GM23338 (cell line): ENCODE measurements around the gene MLF1.

Experiments
- CREB1 ChIP-seq: fragments of 250-450 bp; sonication (Bioruptor Pico); IDR thresholded peaks from 2 replicates; pipeline ENCODE4 v1.5.0; 2020; ENCODE audit warnings: low read depth, mild to moderate bottlenecking, moderate library complexity
- EZH2 ChIP-seq: fragments of 200-600 bp; sonication (generic); IDR thresholded peaks from one replicate; pipeline ENCODE4 v1.8.0; 2017; ENCODE audit warnings: antibody characterized with exemption, mild to moderate bottlenecking, low read depth; ENCODE audit not compliant: unreplicated experiment
- EZH2phosphoT487 ChIP-seq: fragments of 200-600 bp; sonication (generic); IDR thresholded peaks from one replicate; pipeline ENCODE4 v1.8.1; 2018; ENCODE audit warnings: antibody characterized with exemption; ENCODE audit not compliant: unreplicated experiment
- JUNB ChIP-seq: IDR thresholded peaks from one replicate; pipeline ENCODE4 v1.6.1; 2016; ENCODE audit warnings: antibody characterized with exemption; ENCODE audit not compliant: unreplicated experiment
- NANOG ChIP-seq: IDR thresholded peaks from 2 replicates; pipeline ENCODE4 v1.6.1; 2016; ENCODE audit warnings: antibody characterized with exemption, borderline replicate concordance
- POLR2AphosphoS5 ChIP-seq: IDR thresholded peaks from 2 replicates; pipeline ENCODE4 v1.6.1; 2016; ENCODE audit warnings: antibody characterized with exemption, low read depth
- STAT1 ChIP-seq: IDR thresholded peaks from one replicate; pipeline ENCODE4 v1.6.1; 2016; ENCODE audit warnings: antibody characterized with exemption; ENCODE audit not compliant: unreplicated experiment
- ZNF114 ChIP-seq: fragments of 250-450 bp; sonication (Bioruptor Pico); IDR thresholded peaks from 2 replicates; pipeline ENCODE4 v1.5.0; 2020; ENCODE audit warnings: mild to moderate bottlenecking, moderate library complexity
- TF ChIP-seq, protein P1 (sequence below), 2 experiments: fragments of 200-600 bp in 1 of 2; sonication (generic) in 1 of 2; conservative IDR thresholded peaks; 2 replicates each; pipeline versions ENCODE4 v1.5.1 to v1.6.1; 2016 to 2017; ENCODE audit warnings: antibody characterized with exemption in 2 of 2, low read depth in 2 of 2, mild to moderate bottlenecking in 2 of 2, moderate library complexity in 1 of 2
- TF ChIP-seq, protein P2 (sequence below): IDR thresholded peaks from one replicate; pipeline ENCODE4 v1.6.1; 2018; ENCODE audit warnings: antibody characterized with exemption; ENCODE audit not compliant: unreplicated experiment
- TF ChIP-seq, protein P3 (sequence below): fragments of 250-450 bp; sonication (Bioruptor Pico); IDR thresholded peaks from 2 replicates; pipeline ENCODE4 v1.5.0; 2020; ENCODE audit warnings: mild to moderate bottlenecking, moderate library complexity
- TF ChIP-seq, protein P4 (sequence below): IDR thresholded peaks from 2 replicates; pipeline ENCODE4 v1.6.1; 2016; ENCODE audit warnings: antibody characterized with exemption

DNA sequence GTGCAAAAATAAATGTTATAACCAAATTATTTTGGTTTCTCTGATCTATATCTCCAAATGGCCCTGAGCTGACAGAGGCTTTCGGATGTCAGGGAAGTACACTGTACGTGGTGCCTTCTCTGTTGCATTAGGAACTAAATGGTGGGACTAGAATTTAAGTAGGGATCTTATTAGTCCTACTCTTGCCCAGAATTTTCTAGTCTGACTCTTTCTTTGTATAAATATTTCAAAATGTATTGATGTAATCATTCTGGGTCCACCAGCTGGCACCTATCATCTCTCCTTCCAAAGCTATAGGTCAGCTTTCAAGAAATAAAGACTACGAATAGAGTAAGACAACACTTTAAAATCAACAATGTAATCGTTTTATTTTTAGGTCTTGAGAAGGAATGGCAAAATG lies 22.3 kb upstream of the MLF1 start:
- TF ChIP-seq, protein P1, sequence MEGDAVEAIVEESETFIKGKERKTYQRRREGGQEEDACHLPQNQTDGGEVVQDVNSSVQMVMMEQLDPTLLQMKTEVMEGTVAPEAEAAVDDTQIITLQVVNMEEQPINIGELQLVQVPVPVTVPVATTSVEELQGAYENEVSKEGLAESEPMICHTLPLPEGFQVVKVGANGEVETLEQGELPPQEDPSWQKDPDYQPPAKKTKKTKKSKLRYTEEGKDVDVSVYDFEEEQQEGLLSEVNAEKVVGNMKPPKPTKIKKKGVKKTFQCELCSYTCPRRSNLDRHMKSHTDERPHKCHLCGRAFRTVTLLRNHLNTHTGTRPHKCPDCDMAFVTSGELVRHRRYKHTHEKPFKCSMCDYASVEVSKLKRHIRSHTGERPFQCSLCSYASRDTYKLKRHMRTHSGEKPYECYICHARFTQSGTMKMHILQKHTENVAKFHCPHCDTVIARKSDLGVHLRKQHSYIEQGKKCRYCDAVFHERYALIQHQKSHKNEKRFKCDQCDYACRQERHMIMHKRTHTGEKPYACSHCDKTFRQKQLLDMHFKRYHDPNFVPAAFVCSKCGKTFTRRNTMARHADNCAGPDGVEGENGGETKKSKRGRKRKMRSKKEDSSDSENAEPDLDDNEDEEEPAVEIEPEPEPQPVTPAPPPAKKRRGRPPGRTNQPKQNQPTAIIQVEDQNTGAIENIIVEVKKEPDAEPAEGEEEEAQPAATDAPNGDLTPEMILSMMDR (conservative IDR thresholded peaks at IDR 0.05; ENCODE audit: low read depth in 2 of 2): no peak
- TF ChIP-seq POLR2AphosphoS5 (no peak), EZH2 (no peak), EZH2phosphoT487 (no peak), CREB1 (CRISPR knock-in tag) (no peak), ZNF114 (CRISPR knock-in tag) (no peak), JUNB (no peak), NANOG (no peak), STAT1 (no peak)
- TF ChIP-seq, protein P2, sequence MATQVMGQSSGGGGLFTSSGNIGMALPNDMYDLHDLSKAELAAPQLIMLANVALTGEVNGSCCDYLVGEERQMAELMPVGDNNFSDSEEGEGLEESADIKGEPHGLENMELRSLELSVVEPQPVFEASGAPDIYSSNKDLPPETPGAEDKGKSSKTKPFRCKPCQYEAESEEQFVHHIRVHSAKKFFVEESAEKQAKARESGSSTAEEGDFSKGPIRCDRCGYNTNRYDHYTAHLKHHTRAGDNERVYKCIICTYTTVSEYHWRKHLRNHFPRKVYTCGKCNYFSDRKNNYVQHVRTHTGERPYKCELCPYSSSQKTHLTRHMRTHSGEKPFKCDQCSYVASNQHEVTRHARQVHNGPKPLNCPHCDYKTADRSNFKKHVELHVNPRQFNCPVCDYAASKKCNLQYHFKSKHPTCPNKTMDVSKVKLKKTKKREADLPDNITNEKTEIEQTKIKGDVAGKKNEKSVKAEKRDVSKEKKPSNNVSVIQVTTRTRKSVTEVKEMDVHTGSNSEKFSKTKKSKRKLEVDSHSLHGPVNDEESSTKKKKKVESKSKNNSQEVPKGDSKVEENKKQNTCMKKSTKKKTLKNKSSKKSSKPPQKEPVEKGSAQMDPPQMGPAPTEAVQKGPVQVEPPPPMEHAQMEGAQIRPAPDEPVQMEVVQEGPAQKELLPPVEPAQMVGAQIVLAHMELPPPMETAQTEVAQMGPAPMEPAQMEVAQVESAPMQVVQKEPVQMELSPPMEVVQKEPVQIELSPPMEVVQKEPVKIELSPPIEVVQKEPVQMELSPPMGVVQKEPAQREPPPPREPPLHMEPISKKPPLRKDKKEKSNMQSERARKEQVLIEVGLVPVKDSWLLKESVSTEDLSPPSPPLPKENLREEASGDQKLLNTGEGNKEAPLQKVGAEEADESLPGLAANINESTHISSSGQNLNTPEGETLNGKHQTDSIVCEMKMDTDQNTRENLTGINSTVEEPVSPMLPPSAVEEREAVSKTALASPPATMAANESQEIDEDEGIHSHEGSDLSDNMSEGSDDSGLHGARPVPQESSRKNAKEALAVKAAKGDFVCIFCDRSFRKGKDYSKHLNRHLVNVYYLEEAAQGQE: no peak
- TF ChIP-seq, protein P3, sequence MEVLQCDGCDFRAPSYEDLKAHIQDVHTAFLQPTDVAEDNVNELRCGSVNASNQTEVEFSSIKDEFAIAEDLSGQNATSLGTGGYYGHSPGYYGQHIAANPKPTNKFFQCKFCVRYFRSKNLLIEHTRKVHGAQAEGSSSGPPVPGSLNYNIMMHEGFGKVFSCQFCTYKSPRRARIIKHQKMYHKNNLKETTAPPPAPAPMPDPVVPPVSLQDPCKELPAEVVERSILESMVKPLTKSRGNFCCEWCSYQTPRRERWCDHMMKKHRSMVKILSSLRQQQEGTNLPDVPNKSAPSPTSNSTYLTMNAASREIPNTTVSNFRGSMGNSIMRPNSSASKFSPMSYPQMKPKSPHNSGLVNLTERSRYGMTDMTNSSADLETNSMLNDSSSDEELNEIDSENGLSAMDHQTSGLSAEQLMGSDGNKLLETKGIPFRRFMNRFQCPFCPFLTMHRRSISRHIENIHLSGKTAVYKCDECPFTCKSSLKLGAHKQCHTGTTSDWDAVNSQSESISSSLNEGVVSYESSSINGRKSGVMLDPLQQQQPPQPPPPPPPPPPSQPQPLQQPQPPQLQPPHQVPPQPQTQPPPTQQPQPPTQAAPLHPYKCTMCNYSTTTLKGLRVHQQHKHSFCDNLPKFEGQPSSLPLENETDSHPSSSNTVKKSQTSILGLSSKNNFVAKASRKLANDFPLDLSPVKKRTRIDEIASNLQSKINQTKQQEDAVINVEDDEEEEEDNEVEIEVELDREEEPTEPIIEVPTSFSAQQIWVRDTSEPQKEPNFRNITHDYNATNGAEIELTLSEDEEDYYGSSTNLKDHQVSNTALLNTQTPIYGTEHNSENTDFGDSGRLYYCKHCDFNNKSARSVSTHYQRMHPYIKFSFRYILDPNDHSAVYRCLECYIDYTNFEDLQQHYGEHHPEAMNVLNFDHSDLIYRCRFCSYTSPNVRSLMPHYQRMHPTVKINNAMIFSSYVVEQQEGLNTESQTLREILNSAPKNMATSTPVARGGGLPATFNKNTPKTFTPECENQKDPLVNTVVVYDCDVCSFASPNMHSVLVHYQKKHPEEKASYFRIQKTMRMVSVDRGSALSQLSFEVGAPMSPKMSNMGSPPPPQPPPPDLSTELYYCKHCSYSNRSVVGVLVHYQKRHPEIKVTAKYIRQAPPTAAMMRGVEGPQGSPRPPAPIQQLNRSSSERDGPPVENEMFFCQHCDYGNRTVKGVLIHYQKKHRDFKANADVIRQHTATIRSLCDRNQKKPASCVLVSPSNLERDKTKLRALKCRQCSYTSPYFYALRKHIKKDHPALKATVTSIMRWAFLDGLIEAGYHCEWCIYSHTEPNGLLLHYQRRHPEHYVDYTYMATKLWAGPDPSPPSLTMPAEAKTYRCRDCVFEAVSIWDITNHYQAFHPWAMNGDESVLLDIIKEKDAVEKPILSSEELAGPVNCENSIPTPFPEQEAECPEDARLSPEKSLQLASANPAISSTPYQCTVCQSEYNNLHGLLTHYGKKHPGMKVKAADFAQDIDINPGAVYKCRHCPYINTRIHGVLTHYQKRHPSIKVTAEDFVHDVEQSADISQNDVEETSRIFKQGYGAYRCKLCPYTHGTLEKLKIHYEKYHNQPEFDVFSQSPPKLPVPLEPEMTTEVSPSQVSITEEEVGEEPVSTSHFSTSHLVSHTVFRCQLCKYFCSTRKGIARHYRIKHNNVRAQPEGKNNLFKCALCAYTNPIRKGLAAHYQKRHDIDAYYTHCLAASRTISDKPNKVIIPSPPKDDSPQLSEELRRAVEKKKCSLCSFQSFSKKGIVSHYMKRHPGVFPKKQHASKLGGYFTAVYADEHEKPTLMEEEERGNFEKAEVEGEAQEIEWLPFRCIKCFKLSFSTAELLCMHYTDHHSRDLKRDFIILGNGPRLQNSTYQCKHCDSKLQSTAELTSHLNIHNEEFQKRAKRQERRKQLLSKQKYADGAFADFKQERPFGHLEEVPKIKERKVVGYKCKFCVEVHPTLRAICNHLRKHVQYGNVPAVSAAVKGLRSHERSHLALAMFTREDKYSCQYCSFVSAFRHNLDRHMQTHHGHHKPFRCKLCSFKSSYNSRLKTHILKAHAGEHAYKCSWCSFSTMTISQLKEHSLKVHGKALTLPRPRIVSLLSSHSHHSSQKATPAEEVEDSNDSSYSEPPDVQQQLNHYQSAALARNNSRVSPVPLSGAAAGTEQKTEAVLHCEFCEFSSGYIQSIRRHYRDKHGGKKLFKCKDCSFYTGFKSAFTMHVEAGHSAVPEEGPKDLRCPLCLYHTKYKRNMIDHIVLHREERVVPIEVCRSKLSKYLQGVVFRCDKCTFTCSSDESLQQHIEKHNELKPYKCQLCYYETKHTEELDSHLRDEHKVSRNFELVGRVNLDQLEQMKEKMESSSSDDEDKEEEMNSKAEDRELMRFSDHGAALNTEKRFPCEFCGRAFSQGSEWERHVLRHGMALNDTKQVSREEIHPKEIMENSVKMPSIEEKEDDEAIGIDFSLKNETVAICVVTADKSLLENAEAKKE (CRISPR knock-in tag): no peak
- TF ChIP-seq, protein P4, sequence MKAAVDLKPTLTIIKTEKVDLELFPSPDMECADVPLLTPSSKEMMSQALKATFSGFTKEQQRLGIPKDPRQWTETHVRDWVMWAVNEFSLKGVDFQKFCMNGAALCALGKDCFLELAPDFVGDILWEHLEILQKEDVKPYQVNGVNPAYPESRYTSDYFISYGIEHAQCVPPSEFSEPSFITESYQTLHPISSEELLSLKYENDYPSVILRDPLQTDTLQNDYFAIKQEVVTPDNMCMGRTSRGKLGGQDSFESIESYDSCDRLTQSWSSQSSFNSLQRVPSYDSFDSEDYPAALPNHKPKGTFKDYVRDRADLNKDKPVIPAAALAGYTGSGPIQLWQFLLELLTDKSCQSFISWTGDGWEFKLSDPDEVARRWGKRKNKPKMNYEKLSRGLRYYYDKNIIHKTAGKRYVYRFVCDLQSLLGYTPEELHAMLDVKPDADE: no peak
